Muscle of back (tissue), 11 donors: ENCODE results near the gene TPM1. TPM values are rescaled to one million over a fixed set of nuclear protein-coding genes. Genes with fewer than 3 reads are reported as not detected.
A peak's percentile ranks its signal among the peaks of the same experiment; 100 is the strongest.

Source experiments
- DNase-seq, 3 donors: peaks; one replicate each; pipeline versions ENCODE4 v3.0.0 to v3.0.0-alpha.2; 2013
- polyA plus RNA-seq, 10 donors: library from polyadenylated mRNA; unstranded; fragments of 120-200 nt; gene quantifications; one replicate each; pipeline ENCODE4 v1.2.1, GENCODE V29; 2013; ENCODE audit not compliant: insufficient read length in 10 of 10

Gene TPM1
- polyA plus RNA-seq, 10 donors: 2,228 to 6,779 (median 5,546) TPM

DNA sequence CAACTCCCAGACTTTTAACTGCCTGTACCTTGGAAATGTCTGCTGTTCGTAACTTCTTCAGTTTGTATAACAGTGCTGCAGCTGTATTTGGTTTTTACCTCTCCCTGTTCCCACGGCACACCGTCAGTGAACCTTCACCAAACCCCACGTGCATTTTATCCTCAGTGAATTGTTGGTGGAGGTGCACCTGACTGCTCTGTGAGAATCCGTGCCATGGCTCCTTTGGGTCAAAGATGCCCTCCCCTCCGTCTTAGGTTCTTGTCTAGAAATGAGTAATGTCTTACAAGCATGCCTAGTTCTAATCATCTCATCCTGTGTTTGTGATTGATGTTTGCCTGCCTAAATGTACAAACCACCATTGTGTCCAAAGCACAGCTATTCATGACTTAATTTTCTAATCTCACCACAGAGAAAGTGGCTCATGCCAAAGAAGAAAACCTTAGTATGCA lies 28.2 kb downstream of the TPM1 start:
- no peak for DNase-seq

DNA sequence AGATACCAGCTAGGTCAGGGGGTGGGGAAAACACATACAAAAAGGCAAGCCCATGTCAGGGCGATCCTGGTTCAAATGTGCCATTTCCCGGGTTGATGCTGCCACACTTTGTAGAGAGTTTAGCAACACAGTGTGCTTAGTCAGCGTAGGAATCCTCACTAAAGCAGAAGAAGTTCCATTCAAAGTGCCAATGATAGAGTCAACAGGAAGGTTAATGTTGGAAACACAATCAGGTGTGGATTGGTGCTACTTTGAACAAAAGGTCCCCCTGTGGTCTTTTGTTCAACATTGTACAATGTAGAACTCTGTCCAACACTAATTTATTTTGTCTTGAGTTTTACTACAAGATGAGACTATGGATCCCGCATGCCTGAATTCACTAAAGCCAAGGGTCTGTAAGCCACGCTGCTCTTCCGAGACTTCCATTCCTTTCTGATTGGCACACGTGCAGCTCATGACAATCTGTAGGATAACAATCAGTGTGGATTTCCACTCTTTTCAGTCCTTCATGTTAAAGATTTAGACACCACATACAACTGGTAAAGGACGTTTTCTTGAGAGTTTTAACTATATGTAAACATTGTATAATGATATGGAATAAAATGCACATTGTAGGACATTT lies 28.9 kb downstream of the TPM1 start:
- no peak for DNase-seq

DNA sequence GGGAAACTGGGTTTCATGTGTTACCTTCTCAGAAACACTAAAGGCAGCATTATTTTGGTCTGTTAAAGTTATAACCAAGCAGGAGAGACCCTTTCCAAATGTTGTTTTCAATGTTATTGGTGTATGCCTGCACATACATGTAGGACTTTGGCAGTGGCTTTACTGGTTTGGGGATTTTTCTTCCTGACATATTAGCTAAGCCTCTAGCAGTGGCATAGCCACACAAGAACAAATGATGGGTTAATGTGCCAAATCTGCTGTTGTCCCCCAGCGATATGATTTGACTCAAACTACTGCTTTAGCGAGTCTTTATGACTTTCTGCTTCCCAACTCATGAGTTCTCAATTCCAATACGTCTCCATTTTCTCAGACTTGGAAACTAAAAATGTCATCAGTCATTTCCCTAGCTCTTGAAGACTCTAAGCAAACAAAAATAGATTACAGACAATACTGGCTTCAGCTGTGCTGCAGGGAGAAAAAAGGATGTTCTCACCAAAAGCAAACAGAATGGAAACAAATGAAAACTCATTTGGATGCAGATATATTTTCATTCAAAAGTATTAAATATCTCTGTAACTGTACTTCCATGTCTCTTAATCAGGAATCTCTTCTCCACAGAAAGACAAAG lies 29.6 kb downstream of the TPM1 start:
- DNase-seq: no peak

DNA sequence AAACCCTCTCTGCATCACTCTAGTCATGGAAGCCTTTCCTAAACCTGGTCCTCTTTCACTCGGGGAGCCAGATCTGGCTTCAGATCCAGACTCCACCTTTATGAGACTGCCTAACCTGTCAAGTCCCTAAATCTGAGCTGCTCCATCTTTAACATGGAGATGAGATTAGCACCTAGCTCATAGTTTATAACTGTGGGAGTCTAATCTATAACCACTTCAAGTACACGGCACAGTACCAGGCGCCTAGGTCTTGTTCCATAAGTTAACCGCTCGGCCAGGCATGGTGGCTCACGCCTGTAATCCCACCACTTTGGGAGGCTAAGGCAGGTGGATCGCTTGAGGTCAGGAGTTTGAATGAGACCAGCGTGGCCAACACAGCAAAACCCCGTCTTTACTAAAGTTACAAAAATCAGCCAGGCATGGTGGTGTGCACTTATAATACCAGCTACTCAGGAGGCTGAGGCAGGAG lies 30.3 kb downstream of the TPM1 start:
- DNase-seq: no peak

DNA sequence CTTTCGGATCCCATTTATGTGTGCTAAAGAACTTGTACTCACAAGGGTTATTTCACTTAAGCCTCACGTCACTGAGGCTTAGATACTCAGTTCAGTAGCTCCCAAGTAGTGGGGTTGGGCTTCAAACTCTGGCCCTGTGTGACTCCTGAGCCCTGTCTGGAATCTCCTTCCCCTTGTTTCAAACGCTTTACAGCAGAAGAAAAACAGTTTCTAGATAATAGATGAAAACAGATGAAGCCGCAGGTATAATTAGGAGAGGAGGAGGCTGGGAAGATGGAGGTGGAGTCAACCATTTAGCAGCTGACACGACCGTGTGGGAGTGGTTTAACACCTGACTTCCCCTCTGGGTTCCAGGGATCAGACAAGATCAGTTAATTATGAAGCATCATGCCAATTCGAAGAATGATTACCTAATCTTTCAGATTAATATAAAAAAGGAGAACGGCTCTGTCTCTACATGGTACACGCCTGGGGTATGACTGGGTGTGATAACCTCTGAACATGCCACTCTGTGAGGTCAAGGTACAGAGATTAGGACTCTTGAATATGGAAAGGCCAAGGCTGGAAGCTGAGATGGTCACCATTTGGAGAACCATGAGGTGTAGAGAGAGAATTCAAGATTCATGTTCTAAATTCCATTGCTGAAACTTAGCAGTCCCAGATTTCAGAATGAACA lies 31.1 kb downstream of the TPM1 start:
- DNase-seq: no peak

DNA sequence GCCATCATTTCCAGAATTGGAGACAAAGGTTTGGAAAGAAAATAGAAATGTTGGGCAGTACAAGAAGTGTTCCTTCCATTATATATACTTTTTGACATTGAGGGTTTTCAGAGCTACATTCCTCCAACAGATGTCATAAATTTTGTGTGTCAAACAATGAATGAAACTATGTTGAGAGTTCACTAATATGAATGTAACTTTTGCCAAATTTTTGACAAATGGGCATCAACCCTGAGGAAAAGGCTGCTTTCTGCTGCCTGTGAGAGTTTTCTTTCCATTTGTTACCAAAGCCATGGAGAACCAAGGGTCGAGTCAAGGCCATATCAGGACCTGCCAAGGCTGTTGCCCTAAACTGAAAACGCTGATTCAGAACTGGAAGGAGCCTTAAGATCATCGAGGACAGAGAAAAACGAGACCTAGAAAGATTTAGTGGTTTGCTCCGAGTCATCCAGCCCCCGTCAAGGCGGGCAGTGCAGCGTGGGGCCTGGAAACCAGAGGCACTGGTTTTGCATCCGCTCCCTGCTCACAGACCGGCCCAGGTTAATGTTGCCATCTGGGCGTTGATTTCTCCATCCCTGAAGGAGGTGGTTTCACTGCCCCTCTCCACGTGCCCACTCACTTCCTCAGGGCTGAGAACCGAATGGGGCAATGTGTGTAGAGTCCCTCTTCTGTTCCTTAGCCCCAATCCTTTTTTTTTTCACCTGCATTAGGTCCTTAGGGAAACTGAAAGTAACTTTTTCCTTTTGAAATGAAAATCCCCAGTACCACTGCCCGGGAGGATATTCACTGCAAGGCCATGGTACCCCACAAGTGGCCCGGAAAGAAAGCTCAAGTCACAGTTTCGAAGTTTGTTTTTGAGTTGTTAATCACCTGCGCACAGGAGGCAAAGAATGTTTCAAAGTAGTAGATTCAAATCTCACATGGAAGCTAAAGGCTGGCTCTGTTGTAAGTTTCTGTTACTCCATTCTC lies 32.8 kb downstream of the TPM1 start:
- peak in 1 of 3 donors; percentile 58 for DNase-seq

DNA sequence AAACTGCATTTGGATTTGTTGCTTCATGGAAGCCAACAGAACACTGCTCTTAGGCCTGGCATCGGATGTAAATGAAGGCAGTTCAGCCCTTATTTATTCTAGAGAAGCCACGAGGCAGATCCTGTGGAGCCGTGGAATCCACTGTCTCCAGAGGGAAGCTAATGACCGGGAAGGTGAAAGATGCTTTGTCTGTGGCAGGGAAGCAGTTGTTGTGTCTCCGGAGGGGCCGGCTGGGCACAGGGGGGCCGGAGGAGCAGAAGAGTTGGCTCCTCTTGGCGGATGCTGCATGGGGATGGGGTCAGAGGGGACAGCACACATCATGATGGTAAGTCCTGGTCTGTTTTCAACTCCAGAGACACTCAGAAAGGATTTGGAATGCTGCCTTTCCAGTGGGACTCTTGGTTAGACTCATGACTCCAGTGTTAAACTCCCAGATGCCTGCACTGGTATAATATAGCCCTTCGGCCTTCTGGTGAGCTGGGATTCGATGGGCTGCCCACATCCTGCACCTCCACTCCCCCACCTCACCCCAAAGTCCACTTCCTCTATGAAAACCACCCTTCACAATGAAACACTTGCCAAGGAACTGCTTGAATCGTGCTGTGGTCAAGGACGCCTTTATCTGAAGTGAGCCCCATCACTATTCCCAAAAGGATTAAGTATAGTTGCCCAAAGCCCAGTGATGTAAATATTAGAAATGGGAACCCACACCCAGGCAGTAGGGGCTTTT lies 33.6 kb downstream of the TPM1 start:
- DNase-seq: no peak

DNA sequence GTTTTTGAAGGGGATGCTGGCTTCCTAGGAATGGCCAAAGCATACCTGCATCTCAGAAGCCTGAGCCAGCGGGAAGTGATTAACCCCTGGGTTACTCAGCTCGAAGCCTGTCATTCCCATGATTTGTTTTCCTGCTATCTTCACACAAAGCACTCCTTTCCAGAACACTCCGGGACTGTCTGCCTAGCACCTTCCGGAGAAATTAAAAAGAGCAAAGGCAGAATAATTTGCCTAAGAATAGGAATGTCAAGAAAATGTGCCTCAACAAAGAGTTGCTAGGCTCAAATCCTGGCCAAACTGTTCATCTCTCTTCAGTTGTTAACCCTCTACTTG lies 34.1 kb downstream of the TPM1 start:
- no peak for DNase-seq

DNA sequence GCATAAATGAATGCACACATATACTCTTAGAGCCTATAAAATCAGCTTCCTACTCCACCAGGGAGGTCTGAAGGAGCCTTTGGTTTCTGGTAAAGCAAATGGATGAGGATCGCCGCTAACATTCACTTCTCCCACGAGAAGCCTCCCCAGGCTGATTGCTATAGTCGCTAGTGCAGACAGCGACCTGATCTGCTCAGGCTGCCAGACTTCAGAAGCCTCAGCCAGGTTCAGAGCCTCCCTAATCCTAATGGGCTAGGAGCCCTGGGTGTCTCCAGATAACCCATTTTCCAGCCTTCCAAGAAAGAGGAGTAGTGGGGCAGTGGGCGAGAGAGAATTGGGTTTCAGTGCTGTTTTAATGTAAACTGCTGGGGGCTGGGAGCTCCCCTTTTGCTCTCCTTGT lies 35.4 kb downstream of the TPM1 start:
- DNase-seq: no peak

DNA sequence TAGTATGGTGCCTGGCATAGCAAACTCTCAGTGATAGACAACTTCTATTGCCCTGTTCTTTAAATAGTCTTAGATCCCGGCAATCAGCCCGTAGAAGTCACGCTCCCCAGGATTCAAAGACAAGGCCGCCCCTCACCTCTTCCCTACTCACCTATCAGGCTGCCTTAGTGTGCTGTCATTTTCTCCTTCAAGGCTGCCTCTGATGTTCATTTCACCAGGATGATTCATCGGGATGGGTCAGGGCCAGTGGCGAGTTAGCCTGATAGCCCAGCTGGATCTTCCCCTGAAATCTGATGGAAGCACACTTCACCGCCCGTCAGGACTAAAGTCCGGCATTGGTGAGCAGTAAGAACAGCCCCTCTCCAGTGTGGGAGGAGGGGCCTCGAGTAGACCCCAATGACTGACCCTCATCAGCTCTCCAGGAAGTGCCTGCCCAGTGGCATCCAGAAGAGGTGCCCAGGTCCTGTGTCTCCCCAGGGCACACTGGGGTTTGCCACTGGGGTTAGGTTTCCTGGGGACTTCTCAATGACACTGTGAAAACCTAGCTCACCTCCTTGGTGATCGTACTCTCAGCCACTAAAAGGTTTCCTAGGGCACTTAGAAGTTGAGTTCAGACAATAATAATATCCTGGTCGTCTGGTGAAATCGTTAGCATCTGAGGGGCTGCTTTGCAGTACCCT lies 37.5 kb downstream of the TPM1 start:
- no peak for DNase-seq

DNA sequence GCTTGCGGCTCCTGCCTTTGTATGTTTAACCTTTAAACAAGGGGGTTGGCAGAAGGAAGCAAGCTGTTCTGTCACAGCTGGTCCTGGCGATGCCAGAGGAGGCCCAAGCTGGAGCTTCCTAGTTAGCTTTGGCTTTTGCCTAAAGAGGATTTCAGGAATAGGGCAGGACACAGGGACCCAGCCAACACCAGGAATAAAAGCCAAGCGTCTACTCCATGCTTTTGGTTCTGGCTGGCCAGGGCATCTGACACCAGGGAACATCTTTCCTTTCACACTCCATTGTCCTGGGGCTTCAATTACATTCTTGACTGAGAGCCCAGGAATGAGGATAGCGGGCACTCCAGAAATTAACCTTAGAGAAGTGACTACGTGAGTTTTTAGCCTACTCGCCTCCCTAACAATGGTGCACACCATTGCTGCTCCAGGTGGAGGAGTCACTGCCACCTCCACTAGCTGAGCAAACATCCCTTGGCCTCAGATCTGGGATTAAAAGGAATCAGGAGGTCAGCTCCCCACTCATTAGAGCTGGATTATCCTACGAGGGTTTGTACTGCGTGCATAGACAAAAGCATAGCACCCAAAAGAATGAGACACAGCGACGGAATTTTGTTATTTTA lies 38.2 kb downstream of the TPM1 start:
- peak in 1 of 3 donors; percentile 49 for DNase-seq

DNA sequence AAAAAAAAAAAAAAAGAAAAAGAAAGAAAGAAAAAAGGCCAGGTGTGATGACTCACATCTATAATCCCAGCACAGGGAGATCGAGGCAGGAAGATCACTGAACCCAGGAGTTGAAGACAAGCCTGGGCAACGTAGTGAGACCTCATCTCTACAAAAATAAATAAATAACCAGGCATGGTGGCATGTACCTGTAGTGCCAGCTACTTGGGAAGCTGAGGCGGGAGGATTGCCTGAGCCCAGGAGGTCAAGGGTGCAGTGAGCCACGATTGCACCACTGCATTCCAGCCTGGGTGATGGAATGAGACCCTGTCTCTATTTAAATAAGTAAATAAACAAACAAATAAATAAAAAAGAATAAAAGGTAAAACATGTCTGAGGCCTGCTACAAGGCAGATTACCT lies 39.8 kb downstream of the TPM1 start:
- no peak for DNase-seq

DNA sequence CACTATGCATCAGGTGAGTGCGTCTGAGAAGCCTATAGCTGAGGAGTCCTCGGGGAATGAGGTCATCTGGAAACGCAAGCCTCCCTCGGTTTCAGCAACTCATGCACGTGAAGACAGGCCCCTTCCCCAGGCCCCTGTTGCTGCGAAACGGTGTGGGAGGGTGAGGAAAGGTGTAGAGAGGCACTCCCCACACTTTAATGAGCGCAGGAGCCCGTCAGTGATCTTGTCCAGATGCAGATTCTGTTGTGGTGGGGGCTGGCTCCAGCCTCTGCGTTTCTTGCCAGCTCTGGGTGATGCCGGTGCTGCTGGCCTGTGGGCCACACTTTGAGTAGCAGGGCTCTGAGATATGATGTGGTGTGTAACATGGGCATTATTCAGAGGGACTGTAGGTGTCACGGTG lies 40.5 kb downstream of the TPM1 start:
- no peak for DNase-seq

DNA sequence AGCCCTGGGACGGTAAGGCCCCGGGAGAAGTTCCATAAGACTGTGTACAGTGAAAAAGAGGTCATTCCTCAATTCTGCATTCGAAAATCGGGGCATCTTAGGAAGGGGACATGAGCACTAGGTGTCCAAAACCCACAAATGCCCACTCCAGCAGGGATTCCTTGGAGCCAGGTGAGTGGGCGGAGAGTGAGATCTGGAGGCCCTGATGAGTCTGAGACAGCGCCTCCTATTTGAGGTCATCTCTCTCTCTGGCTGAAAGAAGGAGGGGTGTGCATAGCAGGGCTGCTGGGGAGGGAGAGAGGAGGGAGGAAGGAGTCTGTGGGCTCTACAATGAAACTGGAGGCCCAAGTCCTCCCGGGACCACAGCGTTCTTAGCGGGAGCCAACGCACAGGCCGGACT lies 41.0 kb downstream of the TPM1 start:
- DNase-seq: no peak

DNA sequence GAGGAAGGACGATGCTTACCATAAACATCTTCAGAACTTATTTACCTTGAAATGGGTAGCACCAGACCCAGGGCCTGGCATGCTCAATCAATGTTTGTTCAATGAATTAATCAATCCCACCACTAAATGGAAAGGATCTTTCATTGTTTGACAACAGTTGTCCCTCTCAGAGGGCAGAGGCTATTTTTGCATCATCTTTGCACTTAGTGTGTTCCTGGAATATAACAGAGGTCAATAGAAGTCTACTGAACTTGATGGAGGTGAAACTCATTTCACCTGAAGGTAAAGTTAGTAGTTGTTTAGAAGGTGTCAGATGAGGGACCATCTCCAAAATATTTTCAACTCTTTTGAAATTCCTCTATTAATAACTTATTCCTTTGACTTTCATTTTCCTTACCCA lies 42.3 kb downstream of the TPM1 start:
- DNase-seq: no peak

DNA sequence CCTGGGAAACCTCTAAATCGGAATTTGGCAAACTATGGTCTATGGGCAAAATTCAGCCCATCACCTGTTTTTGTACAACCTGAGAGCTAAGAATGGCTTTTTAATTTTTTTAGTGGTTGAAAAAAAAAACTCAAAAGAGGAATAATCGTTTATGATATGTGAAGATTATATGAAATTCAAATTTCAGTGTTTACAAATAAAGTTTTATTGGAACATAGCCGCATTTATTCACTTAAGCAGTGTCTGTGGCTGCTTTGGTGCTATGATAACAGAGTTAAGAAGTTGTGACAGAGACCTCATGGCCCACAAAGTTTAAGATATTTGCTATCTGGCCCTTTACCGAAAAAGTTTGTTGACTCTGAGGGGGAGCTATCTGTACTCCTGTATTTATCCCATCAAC lies 42.7 kb downstream of the TPM1 start:
- DNase-seq: no peak

DNA sequence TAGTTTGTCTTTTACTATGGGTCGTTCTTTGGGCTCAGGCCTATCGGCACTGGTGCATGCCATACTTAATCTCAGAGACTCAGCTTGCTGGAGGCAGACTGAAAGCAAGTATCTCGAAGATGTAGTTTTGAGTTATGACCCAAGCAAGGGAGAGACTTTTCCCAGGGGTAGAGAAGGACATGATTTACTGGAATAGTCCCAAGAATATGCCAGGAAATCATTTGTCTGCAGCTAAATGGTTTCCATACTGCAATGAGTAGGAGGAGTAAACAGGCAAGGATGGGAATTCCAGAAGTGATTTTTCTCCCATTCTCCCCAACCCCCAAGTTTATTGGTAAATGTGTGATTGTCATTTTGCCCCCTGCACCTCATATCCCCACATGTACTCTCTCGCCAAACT lies 43.7 kb downstream of the TPM1 start:
- peak in 1 of 3 donors; percentile 73 for DNase-seq

DNA sequence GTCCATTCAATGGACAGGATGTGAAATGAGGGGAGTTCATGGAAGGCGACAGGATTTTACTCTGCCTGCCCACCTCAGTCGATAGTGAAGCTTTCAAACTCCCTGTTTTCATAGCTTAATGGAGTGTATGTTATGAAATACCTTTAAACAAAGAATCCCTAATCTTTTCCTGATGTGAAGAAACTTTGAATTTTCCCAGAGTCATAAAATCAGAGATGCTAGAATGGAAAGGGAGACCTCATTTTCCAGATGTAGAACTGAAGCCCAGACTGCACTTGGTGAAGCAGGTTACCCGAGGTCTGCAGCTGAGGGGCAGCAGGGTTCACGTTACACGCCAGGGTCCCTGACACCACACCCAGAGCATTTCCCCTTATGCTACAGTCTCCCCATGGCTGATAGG lies 44.4 kb downstream of the TPM1 start:
- DNase-seq: no peak

DNA sequence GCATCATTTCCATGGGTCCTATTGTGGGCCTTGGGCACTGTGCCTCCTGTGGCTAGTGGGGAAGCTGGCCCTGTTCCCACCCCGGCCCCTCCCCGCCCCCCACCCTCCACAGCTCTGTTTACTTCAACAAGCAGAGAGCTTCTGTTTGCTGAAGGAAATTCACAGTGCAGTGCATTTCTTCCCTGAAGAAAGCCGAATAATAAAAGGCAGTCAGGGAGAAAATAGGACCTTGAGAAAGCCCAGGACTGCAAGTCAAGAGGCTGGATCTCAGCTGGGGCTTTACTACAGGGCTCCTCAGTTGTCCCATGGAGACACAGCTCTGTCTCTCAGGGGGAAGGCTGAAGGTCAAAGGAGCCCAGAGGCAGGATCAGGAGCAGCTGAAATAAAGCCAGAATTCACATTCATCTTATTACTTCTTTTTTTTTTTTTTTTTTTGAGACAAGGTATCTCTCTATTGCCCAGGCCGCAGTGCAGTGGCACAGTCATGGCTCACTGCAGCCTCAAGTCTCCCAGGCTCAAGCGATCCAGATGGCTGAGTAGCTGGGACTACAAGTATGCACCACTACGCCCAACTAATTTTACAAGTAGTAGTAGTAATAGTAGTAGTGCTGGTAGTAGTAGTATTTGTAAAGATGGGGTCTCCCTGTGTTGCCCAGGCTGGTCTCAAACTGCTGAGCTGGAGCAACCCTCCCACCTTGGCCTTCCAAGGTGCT lies 46.1 kb downstream of the TPM1 start:
- DNase-seq: no peak
